Fibroblast of lung (primary cell): ENCODE data around the gene METTL4.

Source experiments
- CTCF ChIP-seq, 2 donors: IDR thresholded peaks in 1 of 2; conservative IDR thresholded peaks in 1 of 2; 1 replicate in 1 of 2; 2 replicates in 1 of 2; pipeline ENCODE4 v1.5.1; 2011 to 2012; ENCODE audit warnings: low read length in 2 of 2, control low read depth in 1 of 2, inconsistent platforms in 1 of 2, low read depth in 1 of 2, mild to moderate bottlenecking in 1 of 2
- EZH2 ChIP-seq: IDR thresholded peaks from 2 replicates; pipeline ENCODE4 v1.5.1; 2012; ENCODE audit warnings: low read length, control low read depth, mild to moderate bottlenecking; ENCODE audit errors: missing control alignments

- no peak for TF ChIP-seq CTCF (conservative IDR thresholded peaks at IDR 0.05 in 1 of 2, IDR thresholded peaks at IDR 0.05 in 1 of 2; ENCODE audit: low read depth in 1 of 2, low read length in 2 of 2)
- no peak for TF ChIP-seq EZH2
These were observed 30.7 kb downstream of the METTL4 start for GRCh38 chr18:2540575-2540974.
